Ishikawa (cell line): Measurements from ENCODE around the gene CUTA.

ENCODE experiments used
- CEBPB ChIP-seq: IDR thresholded peaks from 2 replicates; pipeline ENCODE4 v1.6.1; 2012
- CREB1 ChIP-seq: IDR thresholded peaks from 2 replicates; pipeline ENCODE4 v1.6.1; 2012; ENCODE audit warnings: low read depth
- EP300 ChIP-seq: IDR thresholded peaks from 2 replicates; pipeline ENCODE4 v1.6.1; 2012; ENCODE audit warnings: borderline replicate concordance
- TAF1 ChIP-seq: IDR thresholded peaks from 2 replicates; pipeline ENCODE4 v1.6.1; 2012; ENCODE audit warnings: low read depth, mild to moderate bottlenecking
- ZBTB7A ChIP-seq: IDR thresholded peaks from 2 replicates; pipeline ENCODE4 v1.6.1; 2012; ENCODE audit warnings: low read depth
- TF ChIP-seq, protein P1 (sequence below): IDR thresholded peaks from 2 replicates; pipeline ENCODE4 v1.6.1; 2012

DNA sequence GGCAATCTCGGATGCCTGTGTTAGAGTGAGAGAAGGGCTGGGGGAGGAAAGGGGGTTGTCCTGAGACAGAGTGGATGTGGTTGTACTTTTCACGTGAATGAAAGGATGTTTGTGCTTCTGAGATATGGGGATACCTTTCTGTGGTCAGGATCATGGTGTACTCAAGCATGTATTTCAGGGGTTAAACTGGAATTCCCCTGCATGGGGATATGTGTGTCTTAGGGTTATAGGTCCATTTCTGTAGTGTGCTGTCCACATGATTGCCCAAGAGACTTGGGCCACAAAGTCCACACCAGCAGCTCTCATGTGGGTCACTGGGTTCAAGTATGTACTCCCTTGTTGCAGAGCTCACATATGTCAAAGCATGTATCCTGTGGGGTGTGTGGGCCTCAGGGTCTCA lies 12.4 kb upstream of the CUTA start:
- TF ChIP-seq ZBTB7A = no peak
- TF ChIP-seq CEBPB = no peak
- TF ChIP-seq, protein P1, sequence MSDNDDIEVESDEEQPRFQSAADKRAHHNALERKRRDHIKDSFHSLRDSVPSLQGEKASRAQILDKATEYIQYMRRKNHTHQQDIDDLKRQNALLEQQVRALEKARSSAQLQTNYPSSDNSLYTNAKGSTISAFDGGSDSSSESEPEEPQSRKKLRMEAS = no peak
- no peak for TF ChIP-seq EP300
- no peak for TF ChIP-seq CREB1
- no peak for TF ChIP-seq TAF1
